NCI-H2196 treated with DMSO at 0.1 percent for 48 hours (cell line): ENCODE data around the gene YBX3.
A peak's percentile ranks its signal among the peaks of the same experiment; 100 is the strongest.

Experiments
- DNase-seq: peaks from one replicate; lab custom pipeline; 2025; ENCODE audit not compliant: unreplicated experiment; lab: John Stamatoyannopoulos, UW

Gene YBX3

DNA sequence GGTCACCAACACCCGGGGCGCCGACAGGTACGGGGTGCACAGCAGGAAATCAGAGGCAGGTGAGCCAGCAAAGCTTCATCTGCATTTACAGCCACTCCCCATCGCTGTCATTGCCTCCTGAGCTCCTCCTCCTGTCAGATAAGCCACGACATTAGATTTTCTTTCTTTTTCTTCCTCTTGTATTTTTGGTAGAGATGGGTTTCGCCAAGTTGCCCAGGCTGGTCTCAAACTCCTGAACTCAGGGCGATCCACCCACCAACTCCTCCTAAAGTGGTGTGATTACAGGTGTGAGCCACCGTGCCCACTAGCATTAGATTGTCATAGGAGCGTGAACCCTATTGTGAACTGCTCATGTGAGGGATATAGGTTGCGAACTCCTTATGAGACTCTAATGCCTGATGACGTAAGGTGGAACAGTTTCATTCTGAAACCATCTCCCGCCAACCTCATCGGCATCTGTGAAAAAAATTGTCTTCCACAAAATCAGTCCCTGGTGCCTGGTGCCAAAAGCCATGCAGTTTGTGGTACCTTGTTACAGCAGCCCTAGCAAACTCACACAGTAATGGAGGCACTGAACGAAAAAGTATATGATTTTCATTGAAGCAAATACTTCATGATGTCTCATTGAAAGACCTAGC lies 50.8 kb downstream of the YBX3 start:
- DNase-seq, result no peak

DNA sequence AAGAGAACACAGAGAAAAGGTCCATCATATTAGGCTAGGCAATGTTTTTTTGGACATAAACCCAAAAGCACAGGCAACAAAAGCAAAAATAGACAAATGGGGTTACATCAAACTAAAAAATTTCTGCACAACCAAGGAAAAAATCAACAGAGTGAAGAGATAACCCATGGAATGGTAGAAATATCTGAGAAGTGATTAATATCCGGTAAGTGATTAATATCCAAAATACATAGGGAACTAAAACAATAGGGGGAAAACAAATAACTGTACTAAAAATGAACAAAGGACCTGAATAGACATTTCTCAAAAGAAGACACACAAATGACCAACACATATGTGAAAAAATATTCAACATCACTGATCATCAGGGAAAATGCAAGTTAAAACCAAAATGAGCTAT lies 53.6 kb downstream of the YBX3 start:
- DNase-seq, result no peak

DNA sequence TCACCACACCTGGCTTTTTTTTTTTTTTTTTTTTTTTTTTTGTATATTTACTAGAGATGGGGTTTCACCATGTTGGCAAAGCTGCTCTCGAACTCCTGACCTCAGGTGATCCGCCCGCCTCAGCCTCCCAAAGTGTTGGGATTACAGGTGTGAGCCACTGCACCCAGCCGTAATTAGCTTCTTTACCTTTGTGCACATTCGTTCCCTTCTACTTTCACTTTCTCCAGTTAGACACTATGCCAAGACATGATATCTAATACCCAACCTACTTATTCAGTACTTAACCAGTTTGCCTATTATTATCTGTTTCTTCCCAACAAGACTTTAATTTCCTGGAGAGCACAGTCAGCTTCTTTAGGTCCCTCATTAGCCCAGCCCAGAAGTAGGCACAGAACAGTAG lies 54.6 kb downstream of the YBX3 start:
- DNase-seq, result peak; percentile 18

DNA sequence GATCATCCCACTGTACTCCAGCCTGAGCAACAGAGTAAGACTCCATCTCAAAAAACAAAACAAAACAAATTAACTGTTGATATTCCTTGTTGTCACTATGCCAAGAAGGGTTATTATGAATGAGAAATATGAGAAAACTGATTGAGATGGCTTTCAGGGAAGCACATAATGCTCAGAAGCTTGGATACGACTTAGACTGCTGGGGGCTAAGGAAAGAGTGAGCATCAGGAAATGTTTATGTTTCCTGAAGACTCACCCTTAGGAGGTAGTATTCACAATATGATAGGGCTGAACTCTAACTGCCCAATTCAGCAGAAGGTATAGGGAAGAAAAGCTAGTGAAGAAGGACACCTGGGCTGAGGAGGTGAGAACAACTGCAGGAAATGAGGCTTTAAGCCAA lies 55.5 kb downstream of the YBX3 start:
- no peak for DNase-seq

DNA sequence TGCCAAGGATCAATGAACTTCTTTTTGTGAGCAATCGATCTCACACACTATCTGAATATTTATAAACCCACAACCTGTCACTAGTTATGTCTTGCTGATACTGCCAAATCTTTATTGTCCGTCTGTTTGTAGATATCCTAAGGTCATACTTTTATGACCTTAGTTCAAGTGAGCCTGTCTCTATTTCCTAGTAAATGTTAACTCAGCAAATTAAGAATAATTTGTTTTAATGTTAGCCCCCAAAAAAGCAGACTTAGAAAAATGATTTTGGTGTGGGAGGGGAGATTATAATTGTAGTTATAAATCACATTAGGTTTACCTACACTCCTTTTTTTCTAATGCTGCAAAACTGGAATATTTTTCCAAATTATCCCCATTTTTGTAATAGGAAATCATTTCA lies 58.6 kb downstream of the YBX3 start:
- no peak for DNase-seq

DNA sequence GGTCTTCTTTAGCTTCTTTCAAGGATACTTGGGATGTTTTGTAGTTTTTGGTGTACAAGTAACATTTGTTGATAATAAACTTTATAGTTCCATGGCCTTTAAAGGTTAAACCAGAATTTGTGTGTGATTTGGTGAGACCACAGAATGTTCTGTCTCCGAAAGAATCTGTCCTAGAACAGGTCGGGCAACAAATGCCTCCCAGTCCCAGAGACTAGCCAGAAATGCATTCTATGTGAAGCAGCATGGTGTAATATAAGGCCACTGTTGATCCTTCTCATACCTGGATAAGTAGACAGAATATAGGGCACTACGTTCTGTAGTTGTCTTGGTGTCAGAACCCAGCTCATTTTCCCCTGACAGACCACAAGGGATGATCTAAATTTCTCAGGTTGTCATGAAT lies 59.3 kb downstream of the YBX3 start:
- no peak for DNase-seq

DNA sequence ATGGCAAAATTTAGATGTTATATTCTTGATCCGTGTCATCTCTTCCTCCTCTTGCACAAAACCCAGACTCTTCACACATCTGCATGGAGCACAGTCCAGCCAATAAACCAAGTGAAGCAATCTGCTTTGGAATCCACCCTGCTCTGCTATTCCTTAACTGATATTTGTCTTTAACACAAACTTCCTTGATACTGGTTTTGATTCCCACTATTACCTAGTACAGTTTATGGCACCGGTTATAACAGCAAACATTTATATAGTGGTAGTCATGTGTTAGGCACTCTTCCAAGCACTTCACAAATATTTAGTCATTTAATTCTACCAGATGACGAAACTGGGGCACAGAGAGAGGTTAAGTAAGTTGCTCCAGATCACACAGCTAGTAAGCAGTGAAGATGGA lies 61.8 kb downstream of the YBX3 start:
- no peak for DNase-seq

DNA sequence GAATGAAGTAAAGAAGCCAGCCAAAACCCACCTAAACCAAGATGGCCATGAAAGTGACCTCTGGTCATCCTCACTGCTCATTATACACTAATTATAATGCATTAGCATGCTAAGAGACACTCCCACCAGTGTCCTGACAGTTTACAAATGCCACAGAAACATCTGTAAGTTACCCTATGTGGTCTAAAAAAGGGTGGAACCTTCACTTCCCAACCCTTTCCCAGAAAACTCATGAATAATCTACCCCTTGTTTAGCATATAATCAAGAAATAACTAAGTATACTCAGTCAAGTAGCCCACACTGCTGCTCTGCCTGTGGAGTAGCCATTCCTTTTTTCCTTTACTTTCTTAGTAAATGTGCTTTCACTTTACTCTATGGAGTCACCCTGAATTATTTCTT lies 69.1 kb downstream of the YBX3 start:
- no peak for DNase-seq

DNA sequence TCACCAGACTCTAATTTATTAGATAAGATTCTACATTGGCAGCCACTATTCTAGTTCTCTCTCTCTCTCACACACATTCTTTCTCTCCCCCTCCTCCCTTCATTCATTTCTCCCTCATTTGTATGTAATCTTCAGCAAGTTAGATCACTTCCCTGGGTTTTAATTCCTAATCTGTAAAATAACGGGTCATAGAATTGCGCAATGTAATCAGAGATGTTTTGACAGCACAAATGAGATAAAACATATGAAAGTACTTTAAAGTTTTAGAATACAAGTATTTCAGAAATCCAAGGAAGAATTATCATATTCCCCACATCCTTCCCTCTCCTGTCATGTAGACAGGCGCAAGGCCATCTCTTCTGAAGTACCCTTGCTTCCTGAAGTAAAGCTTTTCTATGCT lies 70.9 kb downstream of the YBX3 start:
- DNase-seq, result no peak
